ENCODE measurements around the gene SLC29A2.

SLC29A2 gene

DNA sequence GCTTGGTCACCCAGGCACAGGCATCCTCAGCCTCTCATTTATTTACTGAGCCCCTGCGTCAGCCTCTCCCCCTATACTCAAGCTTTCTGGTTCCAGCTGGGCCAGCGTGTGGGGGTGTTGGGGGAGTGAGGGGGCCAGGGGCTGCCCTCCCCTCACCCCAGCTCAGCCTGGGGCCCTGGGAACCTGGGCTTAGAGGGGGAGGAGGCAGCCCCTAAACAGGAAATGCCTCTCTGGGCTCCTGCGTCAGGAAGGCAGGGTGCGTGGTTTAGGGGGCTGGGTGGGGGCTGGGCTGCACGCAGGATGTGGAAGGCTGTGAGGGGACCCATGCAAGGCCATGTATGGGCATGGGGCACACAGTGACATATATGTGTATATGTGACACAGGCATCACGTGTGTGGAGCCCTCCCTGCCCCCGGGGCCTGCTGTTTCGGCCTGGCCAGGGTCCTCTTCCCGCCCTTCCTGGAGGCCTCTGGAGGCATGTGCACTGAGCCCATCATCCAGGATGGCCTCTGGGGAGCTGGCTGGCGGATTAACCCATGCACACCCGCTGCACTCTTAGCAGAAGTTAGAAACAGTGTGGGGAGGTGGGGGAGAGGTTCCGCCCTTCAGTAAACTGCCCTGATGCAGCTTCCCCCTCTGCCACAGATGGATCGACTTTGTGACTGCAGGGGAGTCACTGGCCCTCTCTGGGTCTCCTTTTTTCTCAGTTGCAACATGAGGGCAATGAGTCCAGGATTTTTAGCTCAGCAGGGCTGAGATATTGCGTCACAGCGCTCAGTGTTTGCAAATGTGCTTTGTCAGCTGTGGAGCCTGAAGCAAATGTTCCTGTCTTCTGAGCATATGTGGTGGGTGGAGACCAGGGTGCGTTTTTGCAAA lies 53.6 kb downstream of the SLC29A2 start:
- DNase-seq (ENCODE audit: low read depth in 2 of 2), result peak in 1 of 2 donors; percentile 56

DNA sequence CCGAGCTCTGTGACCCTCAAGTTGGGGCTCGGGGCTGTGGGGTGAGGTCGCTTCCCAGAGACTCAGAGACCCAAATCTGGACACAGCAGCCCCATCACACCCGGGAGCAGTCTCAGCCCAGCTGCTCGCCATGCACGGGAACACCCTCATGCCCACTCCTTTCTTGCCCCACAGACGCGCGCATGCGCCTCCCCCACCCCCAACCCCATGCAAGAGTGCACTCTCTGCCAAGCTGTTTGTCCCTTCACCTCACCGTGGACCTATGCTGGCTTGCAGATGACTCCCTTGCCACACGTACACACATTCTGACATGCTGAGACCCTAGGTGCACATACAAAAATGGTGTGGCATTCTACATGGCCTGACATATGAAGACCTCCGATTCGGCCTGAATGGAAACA lies 54.2 kb downstream of the SLC29A2 start:
- peak in 1 of 2 donors; percentile 44 for DNase-seq (ENCODE audit: low read depth in 2 of 2)

DNA sequence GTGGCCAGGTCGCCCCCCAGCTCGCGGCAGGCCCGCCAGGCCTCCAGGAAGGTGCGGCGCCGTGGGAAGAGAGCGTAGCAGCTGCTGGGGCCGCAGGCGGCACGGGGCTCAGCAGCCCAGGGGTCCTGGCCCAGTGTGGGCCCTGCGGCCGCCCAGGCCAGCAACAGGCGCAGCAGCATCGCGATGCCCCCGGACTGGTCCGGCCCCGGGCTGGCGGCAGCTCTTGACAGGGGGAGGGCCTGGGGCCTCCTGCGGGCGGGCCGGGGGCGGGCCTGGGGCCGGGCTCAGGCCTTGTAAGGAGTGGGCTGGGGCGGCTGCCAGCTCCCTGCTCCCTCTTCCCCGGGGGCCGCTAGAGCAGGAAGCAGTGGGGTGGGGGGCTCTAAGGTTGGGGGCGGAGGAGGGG lies 54.7 kb downstream of the SLC29A2 start, which contains the start of gene CD248:
Gene CD248, minus strand, starts transcription at position 196 of the 403 bp plus-strand sequence. Its CDS starts 17 bp downstream, at position 179.
- no peak for DNase-seq (ENCODE audit: low read depth in 2 of 2)

DNA sequence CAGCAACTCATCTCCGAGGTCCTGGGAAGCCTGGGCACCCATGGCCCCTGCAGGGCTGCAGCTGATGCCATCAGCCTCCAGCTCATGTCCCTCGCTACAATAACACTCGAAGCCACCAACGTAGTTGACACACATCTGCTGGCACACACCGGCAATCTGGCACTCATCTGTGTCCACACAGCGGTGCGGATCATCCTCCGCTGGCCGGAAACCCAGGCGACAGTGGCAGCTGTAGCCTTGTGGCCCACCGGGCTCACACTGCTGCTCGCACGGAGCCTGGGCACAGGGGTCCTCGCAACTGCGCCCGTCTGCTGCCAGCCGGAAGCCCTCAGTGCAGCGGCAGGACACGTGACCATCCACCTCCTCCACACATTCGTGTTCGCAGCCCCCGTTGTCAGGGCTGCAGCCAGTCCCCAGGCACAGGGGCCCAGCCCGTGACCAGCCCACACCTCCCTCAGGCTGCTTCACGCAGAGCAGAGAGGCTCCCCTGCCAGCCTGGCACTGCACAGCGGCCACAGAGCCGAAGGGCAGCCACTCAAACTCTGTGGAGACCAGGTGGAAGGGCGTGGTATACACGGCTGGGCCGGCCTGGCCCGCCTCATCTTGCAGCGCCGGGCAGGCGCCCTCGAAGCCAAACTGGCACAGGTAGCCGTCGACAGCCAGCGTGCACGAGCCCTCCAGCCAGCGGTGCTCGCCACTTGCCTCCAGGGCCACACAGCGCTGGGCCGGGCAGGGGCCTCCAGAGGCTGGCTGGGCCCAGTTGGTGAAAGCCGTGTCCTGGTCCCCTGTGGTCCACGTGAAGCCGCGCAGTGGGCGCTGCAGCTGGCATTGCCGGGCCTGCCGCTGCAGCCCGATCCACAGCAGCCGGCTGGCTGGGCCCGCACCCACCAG lies 55.4 kb downstream of the SLC29A2 start:
- no peak for DNase-seq (ENCODE audit: low read depth in 2 of 2)

DNA sequence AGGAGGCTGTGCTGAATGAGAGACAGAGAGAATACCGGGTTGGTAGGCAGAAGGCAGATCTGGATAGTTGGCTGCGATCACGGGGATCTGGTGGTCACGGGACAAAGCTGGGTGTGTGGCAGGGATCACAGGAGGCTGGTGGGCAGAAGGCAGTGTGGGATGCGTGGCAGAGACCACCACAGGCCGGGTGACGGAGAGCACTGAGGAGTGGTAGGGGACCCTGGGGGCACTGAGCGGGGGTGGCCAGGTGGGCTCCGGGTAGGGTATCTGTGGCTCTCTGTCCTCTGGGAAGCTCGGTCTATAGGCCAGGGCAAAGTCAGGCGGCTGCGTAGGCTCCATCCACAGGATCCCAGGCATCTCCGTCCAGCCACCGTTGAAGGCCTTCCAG lies 56.1 kb downstream of the SLC29A2 start:
- no peak for DNase-seq (ENCODE audit: low read depth in 2 of 2)

DNA sequence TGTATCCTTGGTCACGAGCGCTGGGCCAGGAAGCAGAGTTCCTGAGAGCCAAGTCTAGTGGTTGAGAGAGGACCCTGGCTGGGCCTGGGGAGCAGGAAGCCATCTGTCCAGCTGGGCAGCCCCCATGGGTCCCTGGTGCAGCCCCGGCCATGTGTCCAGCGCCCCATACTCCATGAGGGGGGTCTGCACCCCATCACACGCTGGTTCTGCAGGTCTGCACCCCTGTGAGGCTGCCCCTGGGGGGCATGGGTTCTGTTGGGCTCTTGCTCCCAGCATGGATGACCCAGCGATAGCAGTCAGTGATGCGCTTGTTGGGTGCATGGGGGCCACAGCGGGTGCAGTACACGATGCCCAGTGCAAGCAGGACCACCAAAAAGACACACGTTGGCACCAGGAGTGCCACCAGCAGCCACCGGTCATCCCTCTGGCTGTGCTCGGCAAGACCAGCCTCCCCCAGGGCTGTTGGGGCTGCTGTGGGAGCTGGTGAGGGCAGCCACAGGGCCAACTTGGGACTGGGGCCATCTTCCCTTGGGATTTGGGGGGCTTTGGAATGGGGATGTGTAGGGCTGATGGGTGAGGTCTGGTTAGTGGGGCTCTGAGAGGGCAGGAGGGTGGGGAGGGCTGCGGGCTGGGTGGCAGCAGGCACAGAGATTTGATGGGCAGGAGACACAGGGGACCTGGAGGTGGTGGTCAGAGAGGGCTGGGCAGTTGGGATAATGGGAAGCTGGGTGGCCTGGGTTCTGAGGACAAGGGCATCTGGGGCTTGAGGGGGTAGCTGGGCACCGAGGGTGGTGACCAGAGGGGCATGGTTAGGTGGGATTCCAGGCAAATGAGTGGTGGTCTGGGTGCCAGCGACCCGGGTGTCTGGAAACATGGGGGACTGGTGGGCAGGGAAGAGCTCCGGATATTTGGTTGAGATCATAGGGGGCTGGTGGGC lies 56.7 kb downstream of the SLC29A2 start:
- DNase-seq (ENCODE audit: low read depth in 2 of 2), result no peak

DNA sequence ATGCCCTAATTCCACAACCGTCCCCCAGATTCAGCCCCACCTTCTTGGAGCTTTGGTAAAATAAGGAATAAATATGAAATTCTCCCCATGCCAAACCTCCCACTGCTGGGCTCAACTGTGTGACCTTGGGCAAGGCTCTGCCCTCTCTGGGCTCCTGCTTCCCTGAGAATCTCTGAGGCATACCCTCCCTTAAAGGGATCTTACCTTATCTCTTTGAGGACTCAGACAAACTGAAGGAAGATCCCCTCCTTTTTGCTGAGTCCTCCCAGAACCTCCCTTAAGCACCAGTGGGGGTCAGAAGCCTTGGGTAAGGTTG lies 57.4 kb downstream of the SLC29A2 start:
- no peak for DNase-seq (ENCODE audit: low read depth in 2 of 2)

DNA sequence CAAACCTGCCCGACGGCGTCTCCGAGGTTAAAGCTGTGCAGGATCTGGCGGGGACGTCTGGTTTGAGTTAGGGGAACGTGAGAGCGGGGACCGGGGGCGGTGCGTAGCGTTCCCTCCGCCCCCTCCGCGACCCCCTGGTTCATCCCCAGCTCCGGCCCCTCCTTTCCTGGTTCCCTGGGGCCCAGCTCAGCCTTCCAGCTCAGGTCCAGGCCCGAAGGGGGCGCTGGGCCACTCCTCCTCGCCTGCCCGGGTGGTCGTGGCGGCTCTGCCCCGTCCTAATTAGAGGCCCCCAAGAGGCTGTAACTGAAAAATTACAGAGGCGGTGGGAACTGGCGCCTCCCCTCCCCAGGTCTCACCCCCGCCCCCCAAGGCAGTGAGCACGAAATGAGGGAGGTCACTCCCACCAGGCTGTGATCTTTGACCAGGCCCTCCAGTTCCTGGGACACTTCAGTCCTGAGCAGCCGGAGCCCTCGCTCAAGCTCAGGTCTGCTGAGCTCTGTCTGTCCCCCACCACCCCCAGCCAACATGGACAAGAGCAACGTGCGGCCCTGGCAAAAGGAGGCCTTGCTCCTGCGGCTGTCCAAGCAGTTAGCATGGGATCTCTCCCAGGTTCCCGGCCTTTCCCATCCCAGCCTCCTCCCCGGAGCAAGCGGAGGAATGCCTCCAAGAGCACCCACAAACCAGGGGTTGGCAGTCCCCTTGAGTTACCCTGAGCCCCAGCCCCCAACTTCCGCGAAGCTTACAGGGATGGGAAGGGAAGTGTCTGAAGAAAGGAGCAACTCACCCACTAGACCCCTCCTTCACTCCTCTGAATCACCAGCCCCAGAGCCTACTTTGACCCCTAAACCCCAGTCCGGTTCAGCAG lies 58.0 kb downstream of the SLC29A2 start:
- no peak for DNase-seq (ENCODE audit: low read depth in 2 of 2)

DNA sequence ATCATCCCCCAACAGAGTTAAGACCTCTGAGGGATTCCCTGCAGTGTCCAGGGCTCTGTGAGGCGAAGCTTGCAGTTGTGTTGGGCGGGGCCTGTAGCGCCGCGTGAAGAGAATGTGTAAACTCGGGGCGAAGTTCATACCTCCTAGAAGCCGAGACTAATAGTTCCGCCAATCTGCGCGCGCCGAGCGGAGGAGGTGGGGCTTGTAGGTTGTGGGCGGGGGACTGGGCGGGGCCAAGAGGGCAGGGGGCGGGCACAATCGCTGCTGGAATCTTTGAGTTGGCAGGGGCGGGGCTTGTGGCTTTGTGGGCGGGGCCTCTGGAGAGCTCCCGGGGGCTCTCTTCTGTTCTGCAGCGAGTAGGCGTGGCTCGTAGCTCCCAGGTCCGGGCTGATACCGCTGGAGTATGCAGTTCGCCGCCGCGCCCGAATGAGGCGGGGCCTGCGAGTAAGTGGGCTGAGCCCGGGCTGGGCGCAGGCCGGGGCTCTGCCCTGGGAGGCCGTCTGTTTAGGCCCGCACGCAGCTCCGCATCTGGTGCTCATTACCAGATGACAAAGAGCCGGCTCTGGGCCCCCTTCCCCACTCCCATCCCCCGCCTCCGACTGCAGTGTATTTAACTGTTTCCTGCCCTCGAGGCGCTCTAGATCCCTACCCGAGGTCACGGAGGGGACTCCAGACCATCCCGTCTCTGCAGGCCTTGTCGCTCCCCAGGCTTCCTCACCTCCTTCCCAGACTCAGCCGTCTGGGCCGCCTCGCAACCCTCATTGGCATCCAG lies 58.8 kb downstream of the SLC29A2 start:
- peak; percentile 90 to 95 for DNase-seq (ENCODE audit: low read depth in 2 of 2)

Data from stimulated activated CD8-positive, alpha-beta memory T cell treated with anti-CD3 and anti-CD28 coated beads, Interleukin-2, amount 100 ng/mL, for 48 hours (primary cell).